Fibroblast of the aortic adventitia (primary cell): ENCODE data around the gene RFTN1. TPM values are rescaled to one million over a fixed set of nuclear protein-coding genes. Genes with fewer than 3 reads are reported as not detected.

ENCODE experiments used
- DNase-seq: peaks from one replicate; pipeline ENCODE4 v3.0.0-alpha.2; 2010; ENCODE audit warnings: low read depth
- H3K4me3 ChIP-seq: 2 replicates; pipeline ENCODE4 v1.5.1; 2011; ENCODE audit warnings: low read depth, mild to moderate bottlenecking, control low read depth, low read length, moderate library complexity
- total RNA-seq: library from RNA; depleted of rRNA; stranded (reverse); fragments of >200 nt; gene quantifications from 2 replicates; pipeline ENCODE4 v1.2.3, GENCODE V29; 2012; ENCODE audit warnings: low replicate concordance
- TF ChIP-seq, protein P1 (sequence below): IDR thresholded peaks from 2 replicates; pipeline ENCODE4 v1.5.1; 2011; ENCODE audit warnings: mild to moderate bottlenecking, low read length, control low read depth, inconsistent platforms; ENCODE audit not compliant: insufficient read depth

The RFTN1 gene
- total RNA-seq, 1 donor = 54.7 TPM

DNA sequence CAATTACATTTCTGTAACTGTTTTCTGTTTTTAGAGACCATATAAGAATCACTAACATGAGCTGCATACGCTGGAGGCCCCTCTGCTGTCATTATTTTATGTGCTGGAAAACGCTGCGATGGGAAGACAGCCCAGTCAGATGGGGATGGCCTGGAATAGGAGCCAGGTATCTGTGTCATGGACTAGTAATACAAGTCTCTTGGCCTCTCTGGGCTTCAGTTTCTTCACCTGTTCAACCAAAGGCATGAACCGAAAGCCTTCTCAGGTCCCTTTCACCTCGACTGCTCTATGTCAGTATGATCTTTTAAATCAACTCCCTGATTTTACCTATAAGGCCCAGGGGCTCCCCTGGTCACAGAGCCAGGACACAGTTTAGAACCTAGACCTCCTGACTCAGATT lies 14.6 kb upstream of the RFTN1 start:
- no peak overlapping the region for H3K4me3 ChIP-seq
- TF ChIP-seq, protein P1, sequence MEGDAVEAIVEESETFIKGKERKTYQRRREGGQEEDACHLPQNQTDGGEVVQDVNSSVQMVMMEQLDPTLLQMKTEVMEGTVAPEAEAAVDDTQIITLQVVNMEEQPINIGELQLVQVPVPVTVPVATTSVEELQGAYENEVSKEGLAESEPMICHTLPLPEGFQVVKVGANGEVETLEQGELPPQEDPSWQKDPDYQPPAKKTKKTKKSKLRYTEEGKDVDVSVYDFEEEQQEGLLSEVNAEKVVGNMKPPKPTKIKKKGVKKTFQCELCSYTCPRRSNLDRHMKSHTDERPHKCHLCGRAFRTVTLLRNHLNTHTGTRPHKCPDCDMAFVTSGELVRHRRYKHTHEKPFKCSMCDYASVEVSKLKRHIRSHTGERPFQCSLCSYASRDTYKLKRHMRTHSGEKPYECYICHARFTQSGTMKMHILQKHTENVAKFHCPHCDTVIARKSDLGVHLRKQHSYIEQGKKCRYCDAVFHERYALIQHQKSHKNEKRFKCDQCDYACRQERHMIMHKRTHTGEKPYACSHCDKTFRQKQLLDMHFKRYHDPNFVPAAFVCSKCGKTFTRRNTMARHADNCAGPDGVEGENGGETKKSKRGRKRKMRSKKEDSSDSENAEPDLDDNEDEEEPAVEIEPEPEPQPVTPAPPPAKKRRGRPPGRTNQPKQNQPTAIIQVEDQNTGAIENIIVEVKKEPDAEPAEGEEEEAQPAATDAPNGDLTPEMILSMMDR = no peak
- no peak for DNase-seq

DNA sequence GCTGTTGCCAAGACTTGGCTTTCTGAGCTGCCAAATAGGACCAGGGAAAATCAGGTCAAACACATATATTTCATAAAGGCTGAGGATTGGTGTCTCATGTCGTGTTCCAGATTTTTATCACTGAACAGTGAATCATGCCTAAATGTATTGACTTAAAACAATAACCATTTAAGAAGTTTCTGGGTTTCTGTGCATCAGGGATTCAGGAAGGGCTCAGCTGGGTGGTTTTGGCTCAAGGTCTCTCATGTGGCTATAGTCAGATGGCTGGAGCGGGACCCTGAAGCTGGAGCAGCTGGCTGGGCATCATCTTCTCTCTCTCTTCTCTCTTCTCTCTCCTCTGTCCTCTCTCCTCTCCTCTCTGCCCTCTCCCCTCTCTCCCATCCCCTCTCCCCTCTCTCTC lies 10.7 kb upstream of the RFTN1 start:
- DNase-seq = no peak
- TF ChIP-seq, protein P1 = no peak

DNA sequence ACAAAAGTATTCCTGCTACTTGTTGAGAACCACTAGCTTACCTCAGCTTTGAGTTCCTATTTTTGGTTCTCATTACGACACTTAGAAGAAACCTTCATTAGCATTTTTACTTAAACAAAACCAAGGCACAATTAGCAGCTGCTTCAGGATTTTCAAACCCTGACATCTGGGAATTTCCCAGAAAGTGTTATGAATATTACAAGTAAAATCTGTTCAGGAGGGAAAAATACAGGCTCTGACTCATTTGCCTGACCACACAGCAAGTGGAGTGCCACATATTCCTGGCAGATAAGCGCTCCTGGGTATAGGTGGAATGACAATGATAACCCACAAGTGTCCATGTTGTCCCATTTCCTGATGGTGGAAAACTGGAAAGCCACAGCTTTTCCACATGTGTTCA lies 10.3 kb upstream of the RFTN1 start:
- H3K4me3 ChIP-seq = no peak overlapping the region
- no peak for DNase-seq

More for the DNA sequence above, 10.7 kb upstream of the RFTN1 start:
- H3K4me3 ChIP-seq = no peak overlapping the region

DNA sequence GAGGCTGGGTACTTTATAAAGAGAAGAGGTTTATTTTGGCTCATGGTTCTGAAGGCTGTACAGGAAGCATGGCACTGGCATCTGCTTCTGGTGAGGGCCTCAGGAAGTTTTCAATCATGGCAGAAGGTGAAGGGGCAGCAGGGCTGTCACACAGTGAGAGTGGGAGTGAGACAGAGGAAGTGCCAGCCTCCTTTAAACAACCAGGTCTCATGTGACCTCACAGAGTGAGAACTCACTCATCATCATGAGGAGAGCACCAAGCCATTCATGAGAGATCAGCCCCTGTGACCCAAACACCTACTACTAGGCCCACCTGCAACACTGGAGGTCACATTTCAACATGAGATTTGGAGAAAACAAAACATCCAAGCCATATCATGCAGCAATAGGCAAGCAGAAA lies 9.3 kb upstream of the RFTN1 start:
- TF ChIP-seq, protein P1 = no peak
- DNase-seq = no peak

More for the DNA sequence above, 10.3 kb upstream of the RFTN1 start:
- TF ChIP-seq, protein P1 = no peak

DNA sequence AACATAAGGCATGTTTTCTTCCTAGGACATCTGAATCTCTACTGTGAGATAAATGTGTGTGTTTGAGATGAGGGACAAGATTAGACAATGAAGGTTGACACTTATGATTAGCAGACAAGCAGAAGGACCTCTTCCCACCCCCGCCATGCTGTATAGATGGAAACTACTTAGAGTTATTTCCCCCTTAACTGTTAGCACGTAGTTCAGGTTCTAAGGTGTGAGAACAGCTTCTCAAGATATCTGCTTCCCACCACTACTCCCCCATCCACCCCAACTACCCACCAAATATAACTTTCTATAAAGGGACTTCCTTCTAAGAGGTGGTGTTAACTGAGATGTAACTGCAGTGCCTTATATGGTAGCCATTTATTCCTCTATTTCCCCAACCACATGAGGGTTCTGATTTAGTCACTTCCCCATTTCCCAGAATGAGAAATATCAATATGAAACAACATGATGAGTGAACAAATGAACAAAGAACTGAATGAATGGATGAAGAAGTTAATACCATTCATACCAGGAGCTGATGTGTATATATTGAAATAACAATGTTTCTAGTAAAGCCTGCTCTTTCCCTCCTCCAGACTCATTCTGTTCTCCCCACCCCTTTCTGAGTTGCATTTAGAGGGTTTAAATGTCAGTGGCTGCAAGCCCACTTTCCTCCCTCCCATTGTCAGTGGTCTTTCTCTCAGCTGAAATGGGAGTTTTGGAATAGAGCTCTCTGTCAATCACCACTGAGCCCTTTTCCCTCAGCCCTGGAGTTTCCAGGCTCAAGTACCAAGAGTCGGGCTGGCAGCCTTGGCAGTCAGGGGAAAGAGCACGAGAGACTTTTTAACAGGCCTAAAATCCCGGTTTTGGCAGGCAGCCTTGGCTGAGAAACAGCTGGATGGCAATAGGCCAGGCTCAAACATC lies 7.7 kb upstream of the RFTN1 start:
- H3K4me3 ChIP-seq = no peak overlapping the region
- DNase-seq = peak; percentile 17
- TF ChIP-seq, protein P1 = no peak

More for the DNA sequence above, 9.3 kb upstream of the RFTN1 start:
- no peak overlapping the region for H3K4me3 ChIP-seq

DNA sequence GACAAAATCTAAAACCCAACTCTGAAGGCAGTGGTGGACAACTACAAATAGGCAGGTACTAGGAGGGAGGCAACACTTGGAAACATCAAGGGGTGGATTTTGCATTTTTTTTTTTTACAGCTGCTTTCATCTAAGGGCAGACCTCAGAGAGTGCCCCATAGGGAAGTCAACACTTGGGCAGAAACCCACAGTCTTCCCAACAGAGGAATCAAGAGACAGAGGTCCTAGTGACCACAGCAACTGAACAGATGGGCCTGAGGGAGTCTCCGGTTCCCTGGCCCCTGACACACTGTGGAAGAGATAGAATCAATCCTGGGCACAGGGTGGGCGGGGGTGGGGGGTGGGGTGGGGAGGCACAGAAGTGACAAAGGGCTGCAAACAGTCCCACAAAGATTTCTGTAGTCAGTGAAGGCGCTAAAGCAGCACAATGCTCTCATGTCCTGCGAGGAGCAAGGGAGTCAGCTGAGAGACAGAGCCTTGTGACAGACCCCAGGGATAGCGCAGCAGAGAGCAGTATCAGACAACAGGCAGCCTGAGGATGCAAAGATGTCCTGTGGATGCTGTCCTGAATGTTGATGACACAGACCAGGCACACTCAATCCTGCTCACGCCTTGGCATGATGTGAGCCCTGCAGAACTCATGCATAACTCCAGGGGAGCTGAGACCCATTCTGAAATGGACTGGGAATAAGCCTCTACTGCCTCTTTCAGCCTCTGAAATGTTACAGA lies 6.9 kb upstream of the RFTN1 start:
- TF ChIP-seq, protein P1 = no peak
- H3K4me3 ChIP-seq = no peak overlapping the region
- no peak for DNase-seq
